Nephron progenitor cell (in vitro differentiated cells): ENCODE measurements around the gene UBR3.
"Not testable (repeated sequence)": the region's sequence is repeated elsewhere in the genome, so short reads cannot be mapped to it uniquely, and the experiment has no call there.

Source experiments
- DNase-seq: peaks from one replicate; pipeline ENCODE4 v3.0.0; 2021
- H3K27ac Mint-ChIP-seq: 2 replicates; pipeline ENCODE4 v1.8.0; 2021; ENCODE audit warnings: mild to moderate bottlenecking, moderate library complexity, mixed read lengths
- H3K27me3 Mint-ChIP-seq: 2 replicates; pipeline ENCODE4 v1.8.0; 2021; ENCODE audit warnings: mild to moderate bottlenecking, low read depth, mixed read lengths; ENCODE audit not compliant: poor library complexity
- H3K36me3 Mint-ChIP-seq: 2 replicates; pipeline ENCODE4 v1.8.0; 2021; ENCODE audit warnings: low read depth, mixed read lengths
- H3K4me1 Mint-ChIP-seq: 2 replicates; pipeline ENCODE4 v1.8.0; 2021; ENCODE audit warnings: mixed read lengths
- H3K4me3 Mint-ChIP-seq: 2 replicates; pipeline ENCODE4 v1.8.0; 2021; ENCODE audit warnings: mild to moderate bottlenecking, moderate library complexity, mixed read lengths
- H3K9me3 Mint-ChIP-seq: 2 replicates; pipeline ENCODE4 v1.8.0; 2021; ENCODE audit warnings: mild to moderate bottlenecking, moderate library complexity, mixed read lengths
- CTCF ChIP-seq: fragments of 200-600 bp; sonication (generic); IDR thresholded peaks from 2 replicates; pipeline ENCODE4 v1.5.0; 2021; ENCODE audit warnings: antibody characterized with exemption

UBR3 gene

GRCh38 chr2:169946092-169946491 is 118.8 kb downstream of the UBR3 start:
- Mint-ChIP-seq H3K4me3 (no peak overlapping the region), H3K36me3 (peaks cover 18% of the 10 kb centered on the region), H3K9me3 (no peaks in the 10 kb centered on the region), H3K27ac (no peak overlapping the region), H3K4me1 (no peaks in the 10 kb centered on the region), H3K27me3 (no peaks in the 10 kb centered on the region)
- DNase-seq, result no peak
- no peak for TF ChIP-seq CTCF

- Mint-ChIP-seq H3K9me3 (no peaks in the 10 kb centered on the region), H3K27me3 (no peaks in the 10 kb centered on the region), H3K4me1 (no peaks in the 10 kb centered on the region), H3K4me3 (no peak overlapping the region), H3K36me3 (peaks cover 18% of the 10 kb centered on the region), H3K27ac (no peak overlapping the region)
- no peak for TF ChIP-seq CTCF
- DNase-seq, result no peak
These were observed 119.3 kb downstream of the UBR3 start for GRCh38 chr2:169946546-169946945.

- Mint-ChIP-seq H3K27ac (no peak overlapping the region), H3K9me3 (no peaks in the 10 kb centered on the region), H3K36me3 (peaks cover 48% of the 10 kb centered on the region), H3K4me3 (no peak overlapping the region), H3K4me1 (no peaks in the 10 kb centered on the region), H3K27me3 (no peaks in the 10 kb centered on the region)
- no peak for TF ChIP-seq CTCF
- DNase-seq, result no peak
These were observed 128.7 kb downstream of the UBR3 start for GRCh38 chr2:169955940-169956339.

GRCh38 chr2:169957219-169957618 is 130.0 kb downstream of the UBR3 start:
- H3K27ac Mint-ChIP-seq, H3K9me3 Mint-ChIP-seq, H3K4me1 Mint-ChIP-seq, H3K27me3 Mint-ChIP-seq, DNase-seq, H3K4me3 Mint-ChIP-seq: not testable (repeated sequence)
- H3K36me3 Mint-ChIP-seq, result peaks cover 56% of the 10 kb centered on the region

- H3K4me3 Mint-ChIP-seq, result no peak overlapping the region
- peaks cover 8% of the 10 kb centered on the region for H3K4me1 Mint-ChIP-seq
- peaks cover 36% of the 10 kb centered on the region for H3K36me3 Mint-ChIP-seq
- DNase-seq, result no peak
- peaks cover 3% of the 10 kb centered on the region for H3K27me3 Mint-ChIP-seq
- no peak for TF ChIP-seq CTCF
- H3K27ac Mint-ChIP-seq, result no peak overlapping the region
- H3K9me3 Mint-ChIP-seq, result no peaks in the 10 kb centered on the region
These were observed 134.7 kb downstream of the UBR3 start for GRCh38 chr2:169961911-169962310.

GRCh38 chr2:169963786-169964185 is 136.5 kb downstream of the UBR3 start:
- Mint-ChIP-seq H3K9me3 (peaks cover 3% of the 10 kb centered on the region), H3K4me3 (no peak overlapping the region), H3K27me3 (peaks cover 3% of the 10 kb centered on the region), H3K4me1 (peaks cover 8% of the 10 kb centered on the region), H3K27ac (no peak overlapping the region), H3K36me3 (peaks cover 33% of the 10 kb centered on the region)
- no peak for TF ChIP-seq CTCF
- DNase-seq, result no peak

GRCh38 chr2:169964740-169965139 is 137.5 kb downstream of the UBR3 start:
- no peak for DNase-seq
- no peak for TF ChIP-seq CTCF
- Mint-ChIP-seq H3K4me1 (peaks cover 8% of the 10 kb centered on the region), H3K27ac (no peak overlapping the region), H3K4me3 (no peak overlapping the region), H3K9me3 (peaks cover 11% of the 10 kb centered on the region), H3K36me3 (peaks cover 41% of the 10 kb centered on the region), H3K27me3 (peaks cover 3% of the 10 kb centered on the region)
